Measurements from ENCODE around the gene DQX1.
"Not testable (repeated sequence)": the region's sequence is repeated elsewhere in the genome, so short reads cannot be mapped to it uniquely, and the experiment has no call there.

Gene DQX1

DNA sequence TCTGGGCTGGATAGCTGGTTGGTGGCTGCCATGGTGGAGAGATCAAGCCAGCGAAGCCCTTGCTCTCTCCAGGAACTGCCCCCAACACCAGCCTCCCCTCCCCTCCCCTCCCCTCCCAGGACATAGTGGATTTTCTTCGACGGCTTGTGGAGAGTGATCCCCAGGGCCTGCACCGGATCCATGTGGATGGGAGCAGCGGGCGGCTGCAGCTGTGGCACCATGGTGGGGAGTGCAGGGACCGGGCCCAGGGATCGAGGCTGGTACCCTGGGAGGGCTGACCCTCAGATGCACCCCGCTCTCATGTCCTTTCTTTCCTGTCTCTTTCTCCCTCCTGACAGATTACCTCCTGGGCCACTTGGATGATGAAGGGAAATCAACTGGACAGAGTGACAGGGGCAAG is 36.1 kb downstream of the DQX1 start:
- Mint-ChIP-seq H3K27ac (no peak overlapping the region), H3K4me3 (no peak overlapping the region), H3K36me3 (ENCODE audit: low read depth) (peaks cover 36% of the 10 kb centered on the region), H3K4me1 (ENCODE audit: low read depth) (peaks cover 5% of the 10 kb centered on the region), H3K9me3 (no peaks in the 10 kb centered on the region), H3K27me3 (ENCODE audit: low read depth) (no peaks in the 10 kb centered on the region)

- H3K27ac Mint-ChIP-seq = peak overlapping the region; percentile 49
- H3K36me3 Mint-ChIP-seq (ENCODE audit: low read depth) = peaks cover 30% of the 10 kb centered on the region
- H3K4me3 Mint-ChIP-seq = no peak overlapping the region
- H3K27me3 Mint-ChIP-seq (ENCODE audit: low read depth) = no peaks in the 10 kb centered on the region
- no peaks in the 10 kb centered on the region for H3K9me3 Mint-ChIP-seq
- peaks cover 4% of the 10 kb centered on the region for H3K4me1 Mint-ChIP-seq (ENCODE audit: low read depth)
Measured at GRCh38 chr2:74488643-74489481, 37.2 kb downstream of the DQX1 start.

DNA sequence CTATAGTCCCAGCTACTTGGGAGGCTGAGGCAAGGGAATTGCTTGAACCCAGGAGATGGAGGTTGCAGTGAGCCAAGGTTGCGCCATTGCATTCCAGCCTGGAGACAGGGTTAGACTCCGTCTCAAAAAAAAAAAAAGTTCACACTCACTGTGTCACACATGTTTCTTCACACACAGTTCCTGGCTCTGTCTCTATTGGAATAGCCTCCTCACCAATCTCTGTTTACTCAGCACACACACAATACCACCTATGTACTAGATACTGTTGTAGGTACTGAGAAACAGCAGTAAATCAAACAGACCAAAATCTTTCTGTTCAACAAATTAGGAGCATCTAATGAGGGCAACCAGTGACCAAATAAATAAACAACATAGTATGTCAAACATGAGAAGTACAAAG is 39.9 kb downstream of the DQX1 start:
- no peaks in the 10 kb centered on the region for H3K9me3 Mint-ChIP-seq
- no peaks in the 10 kb centered on the region for H3K27me3 Mint-ChIP-seq (ENCODE audit: low read depth)
- peaks cover 15% of the 10 kb centered on the region for H3K36me3 Mint-ChIP-seq (ENCODE audit: low read depth)
- no peak overlapping the region for H3K27ac Mint-ChIP-seq
- no peak overlapping the region for H3K4me3 Mint-ChIP-seq
- peaks cover 13% of the 10 kb centered on the region for H3K4me1 Mint-ChIP-seq (ENCODE audit: low read depth)

GRCh38 chr2:74483675-74484164 is 42.3 kb downstream of the DQX1 start:
- H3K27me3 Mint-ChIP-seq (ENCODE audit: low read depth); H3K9me3 Mint-ChIP-seq: not testable (repeated sequence)
- Mint-ChIP-seq H3K4me1 (ENCODE audit: low read depth) (peaks cover 22% of the 10 kb centered on the region), H3K4me3 (peak overlapping the region; percentile 100), H3K27ac (peak overlapping the region; percentile 100), H3K36me3 (ENCODE audit: low read depth) (peaks cover 24% of the 10 kb centered on the region)

DNA sequence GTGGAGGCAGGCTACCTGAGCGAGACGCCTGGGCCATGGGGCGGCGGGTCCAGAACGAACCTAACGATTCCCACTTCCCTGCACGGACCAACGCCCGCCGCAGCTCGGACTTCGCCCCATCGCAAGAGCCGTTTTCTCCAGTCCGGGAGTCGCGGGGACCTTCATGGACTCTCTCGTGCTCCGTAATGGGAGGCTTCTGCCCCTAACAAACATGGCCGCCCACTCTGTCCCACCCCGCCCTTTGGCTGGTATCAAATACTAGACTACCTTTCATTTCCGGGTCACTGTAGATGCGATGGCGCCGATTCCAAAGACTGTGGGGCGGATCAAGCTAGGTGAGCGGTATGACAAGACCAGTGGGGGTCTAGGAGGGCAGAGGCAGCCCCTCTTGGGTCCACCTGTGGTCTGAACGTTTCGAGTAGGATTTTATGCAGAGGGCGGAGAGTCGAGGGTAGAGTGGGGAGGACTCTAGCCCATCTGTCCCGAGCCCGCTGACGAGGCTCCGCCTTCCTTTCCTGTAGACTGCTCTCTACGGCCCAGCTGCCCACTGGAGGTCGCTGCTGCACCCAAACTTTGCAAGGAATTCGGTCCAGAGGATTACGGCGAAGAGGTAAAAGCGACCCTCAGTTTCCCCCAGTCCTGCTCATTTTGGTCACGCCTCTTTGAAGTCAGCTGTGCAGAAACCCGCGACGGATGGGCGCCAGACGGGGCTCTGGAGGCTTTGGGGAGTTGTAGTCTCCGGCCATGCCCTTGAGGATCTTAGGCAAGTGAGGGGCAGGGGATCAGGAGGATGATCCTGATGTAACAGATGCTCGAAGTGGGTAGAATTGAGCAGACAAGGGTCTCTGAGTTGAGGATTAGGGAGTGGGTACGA is 43.0 kb downstream of the DQX1 start, which contains the start of the genes CCDC142 and TTC31:
CCDC142 (minus strand) TSS at position 198 of the 874 bp plus-strand sequence; CDS start at position 37, 161 bp downstream.
TTC31 (plus strand) TSS at position 281 of the 874 bp plus-strand sequence; CDS start at position 296, 15 bp downstream.
- Mint-ChIP-seq H3K36me3 (ENCODE audit: low read depth) (peaks cover 24% of the 10 kb centered on the region), H3K4me1 (ENCODE audit: low read depth) (peaks cover 22% of the 10 kb centered on the region), H3K9me3 (no peaks in the 10 kb centered on the region), H3K27ac (peak within 1 kb of the TSS; percentile 100), H3K27me3 (ENCODE audit: low read depth) (no peaks in the 10 kb centered on the region), H3K4me3 (peak within 1 kb of the TSS; percentile 100)

- Mint-ChIP-seq H3K9me3 (no peaks in the 10 kb centered on the region), H3K36me3 (ENCODE audit: low read depth) (peaks cover 29% of the 10 kb centered on the region), H3K27ac (peak overlapping the region; percentile 100), H3K4me3 (peak overlapping the region; percentile 100), H3K27me3 (ENCODE audit: low read depth) (no peaks in the 10 kb centered on the region), H3K4me1 (ENCODE audit: low read depth) (peaks cover 22% of the 10 kb centered on the region)
Measured at GRCh38 chr2:74481961-74482800, 43.9 kb downstream of the DQX1 start.

DNA sequence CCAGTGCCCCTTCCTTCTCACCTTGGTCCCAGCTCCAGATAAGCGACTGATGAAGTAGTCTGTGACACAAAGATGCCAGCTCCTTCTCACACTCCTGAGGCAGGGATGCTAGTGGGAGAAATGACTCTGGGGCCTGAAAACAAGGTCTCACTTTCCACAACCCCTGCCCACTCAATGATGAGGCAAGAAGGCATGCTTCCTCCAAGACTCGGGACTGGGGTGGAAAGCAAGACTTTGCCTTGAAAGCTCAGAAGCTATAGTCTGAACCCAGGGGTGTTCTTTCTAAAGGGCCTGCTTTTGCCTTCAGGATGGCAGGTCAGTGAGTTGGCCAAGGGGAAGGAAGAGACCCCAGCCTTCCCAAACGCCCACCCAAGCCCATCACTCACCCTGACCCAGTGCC is 44.6 kb downstream of the DQX1 start:
- H3K36me3 Mint-ChIP-seq (ENCODE audit: low read depth) = peaks cover 29% of the 10 kb centered on the region
- H3K4me3 Mint-ChIP-seq = peak overlapping the region; percentile 100
- H3K27me3 Mint-ChIP-seq (ENCODE audit: low read depth) = no peaks in the 10 kb centered on the region
- no peaks in the 10 kb centered on the region for H3K9me3 Mint-ChIP-seq
- H3K27ac Mint-ChIP-seq = no peak overlapping the region
- H3K4me1 Mint-ChIP-seq (ENCODE audit: low read depth) = peaks cover 22% of the 10 kb centered on the region

- peaks cover 34% of the 10 kb centered on the region for H3K36me3 Mint-ChIP-seq (ENCODE audit: low read depth)
- no peaks in the 10 kb centered on the region for H3K9me3 Mint-ChIP-seq
- no peaks in the 10 kb centered on the region for H3K27me3 Mint-ChIP-seq (ENCODE audit: low read depth)
- peak overlapping the region; percentile 34 for H3K27ac Mint-ChIP-seq
- H3K4me3 Mint-ChIP-seq = no peak overlapping the region
- H3K4me1 Mint-ChIP-seq (ENCODE audit: low read depth) = peaks cover 25% of the 10 kb centered on the region
Measured at GRCh38 chr2:74474899-74475298, 51.1 kb downstream of the DQX1 start.

- no peak overlapping the region for H3K4me3 Mint-ChIP-seq
- H3K27me3 Mint-ChIP-seq (ENCODE audit: low read depth) = no peaks in the 10 kb centered on the region
- peak overlapping the region; percentile 17 for H3K27ac Mint-ChIP-seq
- peaks cover 27% of the 10 kb centered on the region for H3K4me1 Mint-ChIP-seq (ENCODE audit: low read depth)
- no peaks in the 10 kb centered on the region for H3K9me3 Mint-ChIP-seq
- peaks cover 33% of the 10 kb centered on the region for H3K36me3 Mint-ChIP-seq (ENCODE audit: low read depth)
Measured at GRCh38 chr2:74474481-74474880, 51.5 kb downstream of the DQX1 start.

- Mint-ChIP-seq H3K4me1 (ENCODE audit: low read depth) (peaks cover 22% of the 10 kb centered on the region), H3K9me3 (no peaks in the 10 kb centered on the region), H3K27me3 (ENCODE audit: low read depth) (no peaks in the 10 kb centered on the region), H3K36me3 (ENCODE audit: low read depth) (peaks cover 28% of the 10 kb centered on the region), H3K4me3 (peak overlapping the region; percentile 98), H3K27ac (peak overlapping the region; percentile 98)
Measured at GRCh38 chr2:74472945-74473258, 53.1 kb downstream of the DQX1 start.

GRCh38 chr2:74472086-74472944 is 53.7 kb downstream of the DQX1 start, which contains the start of gene MRPL53:
TSS of gene MRPL53 (minus strand) at chr2:74472680. CDS start at chr2:74472660, 20 bp downstream.
- Mint-ChIP-seq H3K4me3 (peak within 1 kb of the TSS; percentile 98), H3K27ac (peak within 1 kb of the TSS; percentile 98), H3K9me3 (no peaks in the 10 kb centered on the region), H3K27me3 (ENCODE audit: low read depth) (no peaks in the 10 kb centered on the region), H3K36me3 (ENCODE audit: low read depth) (peaks cover 25% of the 10 kb centered on the region), H3K4me1 (ENCODE audit: low read depth) (peaks cover 22% of the 10 kb centered on the region)

DNA sequence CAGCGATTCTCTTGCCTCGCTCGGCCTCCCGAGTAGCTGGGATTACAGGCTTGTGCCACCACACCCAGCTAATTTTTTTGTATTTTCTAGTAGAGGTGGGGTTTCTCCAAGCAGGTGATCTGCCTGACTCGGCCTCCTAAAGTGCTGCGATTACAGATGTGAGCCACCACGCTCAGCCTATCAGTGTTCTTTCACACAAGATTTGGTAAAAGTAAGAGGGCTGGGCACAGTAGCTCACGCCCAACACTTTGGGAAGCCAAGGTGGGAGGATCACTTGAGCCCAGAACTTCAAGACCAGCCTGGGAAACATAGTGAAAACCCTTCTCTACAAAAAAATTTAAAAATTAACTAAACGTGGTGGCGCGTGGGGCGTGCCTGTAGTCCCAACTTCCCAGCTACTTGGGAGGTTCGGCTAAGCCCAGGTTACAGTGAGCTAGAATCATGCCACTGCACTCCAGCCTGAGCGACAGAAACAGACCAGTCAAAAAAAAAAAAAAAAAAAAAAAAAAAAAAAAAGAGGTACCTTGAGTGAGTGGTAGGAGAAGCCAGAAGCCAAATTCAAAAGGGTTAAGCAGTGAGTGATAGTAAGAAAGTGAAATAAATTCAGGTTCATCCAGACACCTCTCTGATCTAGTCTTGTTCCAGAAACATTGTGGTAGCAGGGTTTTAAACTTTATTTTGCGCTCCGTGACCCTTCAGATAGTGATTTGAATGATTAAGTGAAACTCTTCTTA is 54.5 kb downstream of the DQX1 start:
- Mint-ChIP-seq H3K4me3 (peak overlapping the region; percentile 98), H3K27me3 (ENCODE audit: low read depth) (no peaks in the 10 kb centered on the region), H3K9me3 (no peaks in the 10 kb centered on the region), H3K27ac (peak overlapping the region; percentile 98), H3K36me3 (ENCODE audit: low read depth) (peaks cover 24% of the 10 kb centered on the region), H3K4me1 (ENCODE audit: low read depth) (peaks cover 22% of the 10 kb centered on the region)

DNA sequence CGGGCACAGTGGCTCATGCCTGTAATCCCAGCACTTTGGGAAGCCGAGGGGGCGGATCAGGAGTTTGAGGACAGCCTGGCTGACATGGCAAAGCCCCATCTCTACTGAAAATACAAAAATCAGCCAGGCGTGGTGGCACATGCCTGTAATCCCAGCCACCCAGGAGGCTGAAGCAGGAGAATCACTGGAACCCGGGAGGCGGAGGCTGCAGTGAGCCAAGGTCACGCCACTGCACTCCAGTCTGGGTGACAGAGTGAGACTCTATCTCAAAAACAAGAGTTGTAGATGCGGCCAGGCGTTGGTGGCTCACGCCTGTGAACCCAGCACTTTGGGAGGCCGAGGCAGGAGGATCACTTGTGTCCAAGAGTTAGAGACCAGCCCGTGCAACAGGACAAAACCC is 55.3 kb downstream of the DQX1 start:
- Mint-ChIP-seq H3K36me3 (ENCODE audit: low read depth) (peaks cover 24% of the 10 kb centered on the region), H3K4me1 (ENCODE audit: low read depth) (peaks cover 25% of the 10 kb centered on the region), H3K27ac (peak overlapping the region; percentile 68), H3K4me3 (peak overlapping the region; percentile 66)
- not testable (repeated sequence) for H3K9me3 Mint-ChIP-seq; H3K27me3 Mint-ChIP-seq (ENCODE audit: low read depth)

Data from T-helper 1 cell treated with Interleukin-12 subunit alpha and Interleukin-12 subunit beta and Interleukin-4 antibody, amounts not matched to agents 30 μg/mL and 1 μg/mL, for 36 hours (primary cell).